Inflammatory macrophage treated with lipopolysaccharide for 4 hours (primary cell): Measurements from ENCODE around the gene TNIP1.

Experiments used
- DNase-seq: peaks from one replicate; pipeline ENCODE4 v3.0.0-alpha.2; 2020

The TNIP1 gene

DNA sequence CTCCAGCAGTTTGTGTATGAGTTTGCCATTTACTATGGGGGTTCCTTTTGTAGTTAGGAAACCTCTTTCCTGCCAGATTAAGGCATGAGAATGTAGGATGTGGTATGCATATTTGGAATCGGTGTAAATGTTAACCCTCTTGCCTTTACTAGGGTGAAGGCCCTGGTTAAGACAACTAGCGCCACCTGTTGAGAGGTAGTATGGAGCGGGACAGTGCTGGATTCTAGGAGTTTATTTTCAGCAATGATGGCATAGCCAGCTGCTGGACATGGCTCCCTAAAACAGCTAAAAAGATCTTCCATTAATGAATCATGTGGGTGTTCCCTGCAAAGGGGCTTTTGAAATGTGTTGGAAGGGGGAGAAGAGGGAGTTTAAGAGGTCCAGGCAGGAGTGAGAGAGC lies 91.1 kb downstream of the TNIP1 start:
- DNase-seq = no peak

DNA sequence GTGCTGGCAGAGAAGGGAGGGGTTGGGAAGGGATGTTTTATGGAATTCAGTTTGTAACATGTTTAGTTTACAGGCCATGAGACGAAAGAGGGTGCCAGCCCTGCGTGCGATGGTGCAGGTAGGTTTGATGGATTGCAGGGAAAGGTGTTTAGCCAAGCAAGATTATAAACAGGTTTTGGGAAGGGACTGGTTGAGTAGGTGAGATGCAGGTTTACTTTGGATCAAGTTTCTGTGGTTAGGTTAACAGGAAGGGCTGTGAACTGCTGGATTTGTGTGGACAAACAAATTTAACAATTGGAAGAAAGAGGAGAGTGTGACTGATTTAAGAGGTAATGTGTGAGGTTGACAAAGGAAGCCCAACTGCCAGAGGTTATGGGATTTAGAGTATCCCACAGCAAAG lies 93.1 kb downstream of the TNIP1 start:
- no peak for DNase-seq
